Stimulated activated CD8-positive, alpha-beta memory T cell treated with anti-CD3 and anti-CD28 coated beads, Interleukin-7, amount 100 ng/mL, for 24 hours (primary cell): Measurements from ENCODE around the gene TMUB1.

ENCODE experiments used
- DNase-seq: peaks from one replicate; pipeline ENCODE4 v3.0.0-alpha.2; 2020; ENCODE audit warnings: low read depth

Gene TMUB1

DNA sequence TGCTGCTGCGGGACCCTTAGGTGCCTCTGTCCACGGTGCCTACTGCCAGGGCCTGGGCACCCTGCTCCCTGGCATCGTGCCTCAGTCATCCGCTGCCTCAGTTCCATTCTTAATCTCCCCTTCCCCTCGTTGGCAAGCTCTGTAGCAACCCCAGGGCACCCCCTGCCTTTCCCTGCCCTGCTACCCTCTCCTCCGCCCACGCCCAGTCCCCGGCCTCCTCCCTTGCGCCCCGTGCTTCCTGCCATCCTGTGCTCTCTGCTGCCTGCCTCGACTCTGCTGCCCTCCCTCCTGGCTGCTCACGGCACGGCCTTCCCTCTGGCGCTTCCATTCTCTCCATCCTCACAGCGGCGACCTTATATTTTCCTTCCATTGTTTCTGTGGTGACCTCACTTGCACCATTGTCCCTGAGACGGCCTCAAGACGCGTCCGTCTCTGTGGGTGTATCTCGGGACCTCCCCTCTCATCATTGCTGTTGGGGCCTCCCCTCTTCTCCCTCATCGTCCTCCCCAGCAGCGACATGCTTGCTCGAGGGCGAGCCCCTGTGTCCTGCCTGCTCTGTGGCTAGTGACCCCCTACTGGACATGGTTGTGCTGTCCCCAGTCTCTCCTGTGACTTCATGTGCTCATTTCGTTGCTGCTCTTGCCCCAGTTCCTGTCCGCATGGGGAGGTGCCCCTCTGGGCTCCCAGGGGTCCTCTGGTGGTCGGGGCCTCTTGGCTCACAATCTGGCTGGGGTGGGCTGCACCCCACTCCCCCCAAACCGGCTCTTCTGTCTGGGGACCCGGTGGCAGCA, 38.3 kb upstream of the TMUB1 start:
- DNase-seq: no peak

DNA sequence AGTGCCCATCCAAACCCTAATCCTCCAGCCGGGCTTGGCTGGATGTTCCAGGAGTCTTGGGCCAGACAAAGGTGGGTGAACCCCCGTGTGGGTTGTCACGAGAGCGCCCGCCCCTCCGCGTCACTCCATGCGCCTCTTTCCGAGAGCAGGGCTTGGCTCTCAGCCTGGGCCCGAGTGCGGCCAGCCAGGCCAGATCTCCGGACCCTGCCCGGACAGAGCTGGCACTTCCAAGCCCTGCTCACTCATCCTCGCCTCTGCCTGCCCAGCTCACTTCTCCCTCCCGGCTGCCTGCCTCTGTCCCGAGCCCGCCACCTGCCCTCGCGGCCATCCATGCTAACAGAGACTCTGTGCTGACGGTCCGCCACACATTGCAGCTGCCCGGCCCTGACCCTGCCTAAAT, 37.6 kb upstream of the TMUB1 start:
- DNase-seq: no peak

DNA sequence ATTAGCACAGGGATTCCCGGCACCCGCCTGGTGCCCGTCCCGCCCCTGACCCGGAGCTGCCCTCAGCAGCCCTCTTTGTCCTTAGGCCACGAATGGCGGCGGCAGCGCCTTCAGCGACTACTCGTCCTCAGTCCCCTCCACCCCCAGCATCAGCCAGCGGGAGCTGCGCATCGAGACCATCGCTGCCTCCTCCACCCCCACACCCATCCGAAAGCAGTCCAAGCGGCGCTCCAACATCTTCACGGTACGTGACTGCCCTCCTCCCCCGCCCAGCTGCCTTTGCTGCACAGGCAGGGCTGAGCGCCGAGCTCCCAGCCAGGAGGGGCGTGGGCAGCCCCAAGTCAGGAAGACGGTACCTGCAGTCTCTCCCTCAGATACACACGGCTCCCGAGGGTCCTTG, 36.6 kb upstream of the TMUB1 start:
- no peak for DNase-seq

DNA sequence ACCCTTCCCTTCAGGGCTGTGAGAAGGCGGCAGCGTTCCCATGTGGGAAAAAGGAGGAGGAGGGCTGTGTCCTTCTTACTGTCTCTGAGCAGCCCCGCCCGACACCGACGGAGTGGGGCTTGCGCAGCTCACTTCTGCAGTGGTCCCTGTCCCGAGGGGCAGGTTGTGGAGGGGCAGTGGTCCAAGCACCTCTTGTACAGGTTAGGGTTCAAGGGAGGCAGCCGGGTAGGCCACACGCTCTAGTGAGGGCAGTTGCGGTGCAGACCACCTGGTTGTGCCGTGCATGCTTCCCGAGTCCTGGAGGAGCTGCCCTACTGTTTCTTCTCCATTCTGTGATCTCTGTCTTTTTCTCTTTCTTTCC, 35.7 kb upstream of the TMUB1 start:
- DNase-seq: no peak

- DNase-seq: no peak
Measured at GRCh38 chr7:151118108-151119054, 35.1 kb upstream of the TMUB1 start.

- DNase-seq: no peak
Measured at GRCh38 chr7:151117565-151117964, 34.3 kb upstream of the TMUB1 start.

DNA sequence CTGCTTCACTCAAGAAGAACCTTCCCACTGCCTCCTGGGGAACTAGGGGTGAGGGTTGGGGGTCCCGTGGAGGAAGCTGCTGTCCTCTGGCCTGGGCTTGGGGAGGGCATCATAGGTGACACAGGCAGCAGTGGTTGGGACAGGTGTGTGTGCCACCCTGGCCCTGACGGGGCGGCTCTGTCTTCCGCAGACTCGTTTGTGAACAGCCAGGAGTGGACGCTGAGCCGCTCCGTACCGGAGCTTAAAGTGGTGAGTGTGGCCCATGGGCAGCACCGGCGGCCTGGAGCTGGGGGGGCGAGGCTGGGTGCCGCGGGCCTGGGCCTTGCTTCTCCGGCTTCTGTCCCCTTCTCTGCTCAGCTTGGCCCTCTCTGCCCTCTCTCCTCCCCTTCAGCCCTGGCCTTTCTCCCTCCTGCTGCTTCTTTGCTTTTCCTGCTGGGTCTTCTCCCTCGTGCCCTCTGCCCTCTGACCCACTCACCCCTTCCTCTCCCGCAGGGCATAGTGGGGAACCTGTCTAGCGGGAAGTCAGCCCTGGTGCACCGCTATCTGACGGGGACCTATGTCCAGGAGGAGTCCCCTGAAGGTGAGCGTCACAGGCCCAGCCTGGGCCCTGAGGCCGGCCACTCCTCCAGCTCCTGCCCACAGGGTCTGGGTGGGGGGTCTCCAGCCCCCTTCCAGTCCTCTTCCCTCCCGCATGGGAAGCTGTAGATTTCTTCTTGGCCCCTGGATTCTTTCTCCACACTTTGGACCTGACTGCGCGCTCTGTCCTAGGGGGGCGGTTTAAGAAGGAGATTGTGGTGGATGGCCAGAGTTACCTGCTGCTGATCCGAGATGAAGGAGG, 33.5 kb upstream of the TMUB1 start:
- DNase-seq: no peak

GRCh38 chr7:151115836-151116418, 32.6 kb upstream of the TMUB1 start:
- DNase-seq: no peak

DNA sequence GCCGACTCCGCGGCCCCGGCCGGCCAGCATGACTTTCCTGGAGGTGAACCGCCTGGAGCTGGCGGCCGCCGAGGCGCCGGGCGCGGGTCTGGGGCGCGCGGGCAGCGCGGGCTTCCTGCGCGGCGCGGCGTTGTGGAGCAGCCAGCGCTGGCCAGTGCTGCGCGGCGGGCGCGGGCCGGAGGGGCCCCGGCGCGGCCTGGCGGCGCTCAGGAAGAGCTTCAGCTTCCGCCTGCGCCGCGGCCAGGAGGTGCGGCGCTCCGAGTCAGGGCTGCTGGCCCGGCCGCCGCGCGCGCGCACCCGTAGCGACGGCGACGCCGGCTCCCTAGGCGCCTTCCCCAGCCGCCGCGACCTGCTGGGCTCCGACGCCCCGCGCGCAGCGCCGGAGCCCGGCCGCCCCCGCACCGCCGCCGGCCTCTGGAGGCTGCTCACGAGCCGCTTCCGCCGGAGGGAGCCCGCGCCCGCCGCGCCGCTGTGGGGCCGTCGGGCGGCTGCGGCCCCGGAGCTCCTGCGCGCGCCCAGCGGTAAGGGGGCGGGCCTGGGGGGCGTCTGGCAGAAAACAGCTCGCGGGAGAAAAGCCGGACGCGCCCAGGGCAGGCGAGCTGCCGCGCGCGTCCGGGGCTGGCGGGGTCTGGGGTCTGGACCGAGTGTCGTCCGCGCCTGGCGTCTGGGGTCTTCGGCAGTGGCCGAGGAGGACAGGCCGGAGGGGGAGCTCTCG, 32.0 kb upstream of the TMUB1 start:
- no peak for DNase-seq

DNA sequence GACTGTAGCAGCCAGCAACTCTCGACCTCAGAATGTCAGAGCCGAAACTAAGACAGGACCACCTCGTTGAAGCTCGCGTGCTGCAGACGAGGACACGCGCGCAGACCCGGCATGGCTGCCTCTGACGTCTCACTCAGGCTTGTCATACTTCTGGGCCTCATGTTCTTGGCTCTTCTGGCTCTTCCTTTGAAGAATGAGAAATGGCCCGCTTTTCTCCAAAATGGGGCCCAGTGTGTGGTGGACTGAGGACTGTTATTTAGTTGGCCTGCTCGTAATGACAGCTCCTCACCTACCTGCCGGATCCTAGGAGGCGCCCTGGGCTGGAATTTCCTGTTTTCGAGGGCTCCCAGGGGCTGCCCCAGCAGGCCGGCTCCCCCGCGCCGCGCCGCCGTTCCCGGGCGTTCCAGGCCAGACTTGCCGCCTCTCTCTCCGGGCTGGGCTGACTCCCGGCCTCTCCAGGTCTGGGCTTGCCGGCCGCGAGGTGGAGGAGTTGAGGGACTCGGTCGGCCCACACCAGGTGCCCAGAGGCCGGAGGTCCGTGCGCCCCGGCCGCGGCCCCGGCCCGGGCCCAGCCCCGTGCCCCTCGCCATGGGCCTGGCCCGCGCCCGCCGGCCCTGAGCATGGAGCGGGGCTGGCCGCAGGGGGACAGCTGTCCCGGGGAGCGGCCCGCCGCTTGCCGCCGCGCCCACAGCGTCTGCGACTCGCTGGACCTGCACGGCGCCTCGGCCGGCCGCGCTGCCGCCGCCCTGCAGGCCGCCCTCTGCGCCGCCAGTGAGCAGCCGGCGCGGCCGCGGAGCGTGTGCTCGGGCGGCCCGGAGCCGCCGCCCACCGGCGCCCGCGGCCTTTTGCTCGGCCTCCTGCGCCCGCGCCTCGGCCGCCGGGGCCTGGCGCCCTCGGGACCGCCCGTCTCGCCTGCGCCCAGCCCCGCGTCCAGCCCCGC, 31.1 kb upstream of the TMUB1 start:
- no peak for DNase-seq

- DNase-seq: no peak
Measured at GRCh38 chr7:151113344-151114150, 30.3 kb upstream of the TMUB1 start.

DNA sequence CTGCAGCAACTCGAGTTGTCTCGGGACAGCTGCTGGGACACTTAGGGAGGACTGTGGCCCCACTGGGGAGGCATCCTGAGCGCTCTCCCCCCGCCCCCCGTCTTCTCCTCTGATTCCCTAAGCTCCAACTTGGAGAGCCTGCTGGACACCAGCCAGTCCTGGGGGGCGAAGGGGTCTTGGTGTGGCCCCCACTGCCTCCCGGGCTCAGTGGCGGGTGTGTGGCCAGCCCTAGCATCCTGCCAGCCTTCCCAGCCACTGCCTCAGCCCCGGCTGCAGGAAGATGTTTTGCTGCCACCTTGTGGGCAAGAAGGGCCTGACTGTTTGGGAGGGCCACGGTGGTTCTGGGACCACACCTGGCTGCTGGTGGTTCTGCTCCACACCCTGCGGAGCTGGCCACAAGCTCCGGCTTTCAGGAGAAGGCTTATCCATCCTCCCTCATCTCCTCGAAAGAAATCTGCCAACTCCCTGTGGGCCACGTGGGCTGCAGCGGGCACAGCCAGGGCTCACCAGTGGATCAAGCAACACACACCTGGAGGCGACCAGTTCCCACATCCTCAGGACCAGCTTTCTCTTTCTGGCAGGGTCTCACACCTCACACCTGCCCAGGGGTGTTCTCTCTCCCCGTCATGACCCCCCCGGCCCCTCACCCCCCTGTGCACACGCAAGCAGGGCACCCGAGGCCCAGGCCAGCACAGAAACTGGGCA, 27.8 kb upstream of the TMUB1 start:
- DNase-seq: peak; percentile 51

GRCh38 chr7:151110236-151110940, 27.1 kb upstream of the TMUB1 start:
- no peak for DNase-seq

DNA sequence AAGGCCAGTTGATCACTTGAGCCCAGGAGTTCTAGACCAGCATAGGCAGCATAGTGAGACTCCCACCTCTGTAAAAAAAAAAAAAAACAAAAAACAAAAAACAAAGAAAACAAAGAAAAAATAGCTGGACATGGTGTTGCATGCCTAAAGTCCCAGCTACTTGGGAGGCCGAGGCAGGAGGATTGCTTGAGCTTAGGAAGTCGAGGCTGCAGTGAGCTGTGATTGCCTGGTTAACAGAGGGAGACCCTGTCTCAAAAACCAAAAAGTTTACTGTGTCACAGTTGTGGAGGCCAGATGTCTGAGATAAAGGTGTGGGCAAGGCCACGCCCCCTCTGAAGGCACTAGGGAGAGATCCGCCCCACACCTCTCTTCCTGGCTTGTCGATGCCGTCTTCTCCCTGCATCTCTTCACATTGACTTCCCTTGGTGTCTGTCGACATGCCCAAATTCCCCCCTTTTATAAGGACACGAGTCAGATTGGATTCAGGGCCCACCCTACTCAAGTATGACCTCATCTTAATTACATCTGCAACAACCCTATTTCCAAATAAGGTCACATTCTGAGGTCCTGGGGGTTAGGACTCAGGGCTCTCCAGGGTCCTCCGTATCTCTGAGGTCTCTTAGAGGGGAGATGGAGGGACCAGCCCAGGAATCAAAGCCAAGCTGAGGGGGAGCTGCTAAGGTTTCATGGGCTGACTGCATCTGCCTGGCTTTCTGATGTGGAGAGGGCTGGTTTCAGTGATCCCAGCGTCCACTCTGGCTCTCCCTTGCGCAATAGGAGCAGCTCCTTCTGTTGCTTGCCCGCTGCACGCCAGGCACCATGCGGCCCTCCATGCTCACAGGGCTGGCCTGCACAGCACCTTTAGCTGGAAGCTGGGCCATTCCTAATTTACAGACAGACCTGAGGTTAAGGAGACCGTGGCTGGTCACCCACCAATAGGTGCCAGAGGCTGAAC, 26.1 kb upstream of the TMUB1 start:
- no peak for DNase-seq

DNA sequence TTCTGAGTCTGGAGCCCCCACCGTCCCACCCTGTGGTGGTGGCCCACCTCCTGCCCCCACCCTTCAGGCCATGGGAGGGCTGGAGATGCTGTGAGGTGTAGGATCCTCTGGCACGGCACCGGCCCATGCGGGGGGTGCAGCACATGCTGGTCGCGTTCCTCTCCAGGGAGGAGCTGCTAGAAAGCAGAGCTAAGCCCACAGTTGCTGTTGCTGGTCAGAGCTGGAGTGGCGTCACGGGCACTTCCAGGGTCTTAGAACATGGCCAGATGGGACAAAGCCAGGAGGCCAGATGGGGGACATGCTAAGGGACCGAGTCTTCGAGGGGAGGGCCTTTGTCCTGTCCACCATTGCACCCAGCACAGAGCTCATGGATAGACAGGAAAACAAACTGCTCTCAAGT, 24.6 kb upstream of the TMUB1 start:
- DNase-seq: no peak

DNA sequence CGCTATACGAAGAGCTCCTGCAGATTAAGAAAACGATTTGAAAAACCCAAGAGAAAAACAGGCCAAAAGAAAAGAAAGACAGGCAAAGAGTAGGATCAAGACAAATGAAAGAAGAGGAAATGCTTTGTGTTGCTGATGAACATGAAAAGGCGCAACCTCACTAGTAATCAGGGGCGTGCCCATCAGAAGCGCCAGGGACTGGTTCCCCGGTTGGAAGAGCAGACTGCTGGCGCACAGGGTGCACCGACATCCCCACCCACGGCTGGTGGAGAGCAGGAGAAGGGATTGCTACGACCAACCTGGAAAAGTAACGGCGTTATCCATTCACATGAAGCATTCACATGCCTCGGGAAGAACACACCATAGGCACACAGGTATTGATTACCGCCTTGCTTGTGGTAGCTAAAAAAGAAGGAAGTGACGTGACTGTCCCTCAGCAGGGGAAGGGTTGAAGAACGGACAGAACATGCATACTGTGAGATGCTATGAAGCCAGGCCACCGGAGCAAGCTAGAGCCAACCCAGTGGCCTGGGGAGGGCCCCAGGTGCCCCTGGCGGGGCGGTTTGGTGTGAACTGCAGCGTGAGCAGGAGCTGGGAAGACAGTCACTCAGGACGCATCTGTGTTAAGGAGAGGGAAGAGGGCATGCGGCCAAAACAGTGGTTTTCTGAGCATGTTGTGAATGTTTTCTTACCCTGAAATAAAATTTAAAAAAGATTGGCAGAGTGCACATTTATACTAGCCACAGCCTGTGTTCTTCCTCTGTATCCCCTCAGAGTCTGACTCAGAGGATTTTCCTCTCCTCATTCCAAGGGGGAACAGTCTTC, 21.3 kb upstream of the TMUB1 start:
- no peak for DNase-seq
